ENCODE data around the gene ATP7A. TPM values are rescaled to one million over a fixed set of nuclear protein-coding genes. Genes with fewer than 3 reads are reported as not detected.

The ATP7A gene
- total RNA-seq, 1 experiment from 2014 or later = 6.3 TPM

GRCh38 chrX:77979870-77980269, 69.4 kb downstream of the ATP7A start:
- ChIA-PET POLR2A (no interaction called here), RAD21 (ENCODE audit: low non-redundant PET in 1 of 2, low total read pairs in 2 of 2, uncharacterized antibody in 2 of 2, unreplicated experiment in 2 of 2) (no interaction called here), CTCF (no interaction called here)
- H4K20me1 ChIP-seq (ENCODE audit: insufficient read depth) = no peaks in the 10 kb centered on the region
- no peak overlapping the region for H3K9ac ChIP-seq (ENCODE audit: low read length)
- H3K4me1 ChIP-seq (ENCODE audit: control insufficient read depth in 1 of 2, insufficient read depth in 2 of 2, low read length in 2 of 2) = no peaks in the 10 kb centered on the region
- intact Hi-C loops (cut with micrococcal nuclease) = no loop called here
- no TSS peak for BruUV-seq (replicated peaks)
- H3K27ac ChIP-seq (ENCODE audit: low read depth, low read length) = no peak overlapping the region
- ATAC-seq (no peak), DNase-seq (ENCODE audit: low read depth, low spot score) (no peak)
- TF ChIP-seq, protein P1, sequence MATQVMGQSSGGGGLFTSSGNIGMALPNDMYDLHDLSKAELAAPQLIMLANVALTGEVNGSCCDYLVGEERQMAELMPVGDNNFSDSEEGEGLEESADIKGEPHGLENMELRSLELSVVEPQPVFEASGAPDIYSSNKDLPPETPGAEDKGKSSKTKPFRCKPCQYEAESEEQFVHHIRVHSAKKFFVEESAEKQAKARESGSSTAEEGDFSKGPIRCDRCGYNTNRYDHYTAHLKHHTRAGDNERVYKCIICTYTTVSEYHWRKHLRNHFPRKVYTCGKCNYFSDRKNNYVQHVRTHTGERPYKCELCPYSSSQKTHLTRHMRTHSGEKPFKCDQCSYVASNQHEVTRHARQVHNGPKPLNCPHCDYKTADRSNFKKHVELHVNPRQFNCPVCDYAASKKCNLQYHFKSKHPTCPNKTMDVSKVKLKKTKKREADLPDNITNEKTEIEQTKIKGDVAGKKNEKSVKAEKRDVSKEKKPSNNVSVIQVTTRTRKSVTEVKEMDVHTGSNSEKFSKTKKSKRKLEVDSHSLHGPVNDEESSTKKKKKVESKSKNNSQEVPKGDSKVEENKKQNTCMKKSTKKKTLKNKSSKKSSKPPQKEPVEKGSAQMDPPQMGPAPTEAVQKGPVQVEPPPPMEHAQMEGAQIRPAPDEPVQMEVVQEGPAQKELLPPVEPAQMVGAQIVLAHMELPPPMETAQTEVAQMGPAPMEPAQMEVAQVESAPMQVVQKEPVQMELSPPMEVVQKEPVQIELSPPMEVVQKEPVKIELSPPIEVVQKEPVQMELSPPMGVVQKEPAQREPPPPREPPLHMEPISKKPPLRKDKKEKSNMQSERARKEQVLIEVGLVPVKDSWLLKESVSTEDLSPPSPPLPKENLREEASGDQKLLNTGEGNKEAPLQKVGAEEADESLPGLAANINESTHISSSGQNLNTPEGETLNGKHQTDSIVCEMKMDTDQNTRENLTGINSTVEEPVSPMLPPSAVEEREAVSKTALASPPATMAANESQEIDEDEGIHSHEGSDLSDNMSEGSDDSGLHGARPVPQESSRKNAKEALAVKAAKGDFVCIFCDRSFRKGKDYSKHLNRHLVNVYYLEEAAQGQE (IDR thresholded peaks at IDR 0.05; ENCODE audit: low read depth) = no peak
- TF ChIP-seq ATF3 (IDR thresholded peaks at IDR 0.05) (no peak), FOSL1 (IDR thresholded peaks at IDR 0.05; ENCODE audit: low read depth) (no peak), SP1 (IDR thresholded peaks at IDR 0.05; ENCODE audit: low read depth) (no peak)
- no peaks in the 10 kb centered on the region for H3K9me3 ChIP-seq (ENCODE audit: control insufficient read depth in 1 of 2, insufficient read depth in 1 of 2, low read depth in 1 of 2, low read length in 2 of 2)
- H3K36me3 ChIP-seq (ENCODE audit: control insufficient read depth in 1 of 2, insufficient read depth in 2 of 2, low read length in 2 of 2) = no peaks in the 10 kb centered on the region
- no peak overlapping the region for H3K4me2 ChIP-seq (ENCODE audit: low read length)
- H3K9me2 ChIP-seq (ENCODE audit: insufficient read depth) = no peaks in the 10 kb centered on the region
- H2AFZ ChIP-seq (ENCODE audit: low read depth, low read length, poor library complexity, severe bottlenecking) = no peak overlapping the region
- no peak overlapping the region for H3K4me3 ChIP-seq (replicated peaks in 1 of 2; ENCODE audit: low read depth in 1 of 2, low read length in 2 of 2)
- H3K27me3 ChIP-seq (ENCODE audit: insufficient read depth, low read length) = no peaks in the 10 kb centered on the region
- H3K79me2 ChIP-seq (ENCODE audit: insufficient read depth, low read length) = no peaks in the 10 kb centered on the region

DNA sequence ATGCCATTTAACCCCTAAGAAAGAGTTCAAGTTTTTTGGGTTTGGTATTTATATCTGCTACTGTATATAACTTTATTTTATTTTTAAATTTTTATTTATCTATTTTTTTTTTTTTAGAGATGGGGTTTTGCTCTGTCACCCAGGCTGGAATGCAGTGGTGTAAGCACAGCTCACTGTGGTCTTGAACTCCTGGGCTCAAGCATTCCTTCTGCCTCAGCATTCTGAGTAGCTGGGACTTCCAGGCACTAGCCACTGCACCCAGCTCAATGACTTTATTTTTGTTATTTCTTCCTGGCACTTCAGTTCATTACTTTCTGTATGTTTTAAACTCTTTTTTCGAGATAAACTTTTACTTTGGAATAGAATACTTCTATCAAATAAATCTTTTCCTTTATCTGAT, 101.4 kb downstream of the ATP7A start:
- POLR2A ChIA-PET = interaction anchor here (0.6 kb wide), 1 partner anchor 53 kb away, joined by 3 read pairs; no protein-coding TSS in a partner anchor
- Histone ChIP-seq H3K4me2 (ENCODE audit: low read length) (no peak overlapping the region), H3K27ac (ENCODE audit: low read depth, low read length) (no peak overlapping the region), H3K4me1 (ENCODE audit: control insufficient read depth in 1 of 2, insufficient read depth in 2 of 2, low read length in 2 of 2) (no peaks in the 10 kb centered on the region), H2AFZ (ENCODE audit: low read depth, low read length, poor library complexity, severe bottlenecking) (no peak overlapping the region), H3K4me3 (replicated peaks in 1 of 2; ENCODE audit: low read depth in 1 of 2, low read length in 2 of 2) (no peak overlapping the region), H3K79me2 (ENCODE audit: insufficient read depth, low read length) (no peaks in the 10 kb centered on the region), H3K9ac (ENCODE audit: low read length) (no peak overlapping the region), H4K20me1 (ENCODE audit: insufficient read depth) (no peaks in the 10 kb centered on the region), H3K27me3 (ENCODE audit: insufficient read depth, low read length) (no peaks in the 10 kb centered on the region), H3K9me2 (ENCODE audit: insufficient read depth) (no peaks in the 10 kb centered on the region), H3K9me3 (ENCODE audit: control insufficient read depth in 1 of 2, insufficient read depth in 1 of 2, low read depth in 1 of 2, low read length in 2 of 2) (no peaks in the 10 kb centered on the region), H3K36me3 (ENCODE audit: control insufficient read depth in 1 of 2, insufficient read depth in 2 of 2, low read length in 2 of 2) (no peaks in the 10 kb centered on the region)
- BruUV-seq (replicated peaks) = no TSS peak
- intact Hi-C loops (cut with micrococcal nuclease) = no loop called here
- RAD21 ChIA-PET (ENCODE audit: low non-redundant PET in 1 of 2, low total read pairs in 2 of 2, uncharacterized antibody in 2 of 2, unreplicated experiment in 2 of 2) = no interaction called here
- CTCF ChIA-PET = no interaction called here
- DNase-seq (ENCODE audit: low read depth, low spot score) (no peak), ATAC-seq (no peak)
- TF ChIP-seq SP1 (IDR thresholded peaks at IDR 0.05; ENCODE audit: low read depth) = no peak
- TF ChIP-seq, protein P1 (IDR thresholded peaks at IDR 0.05; ENCODE audit: low read depth) = no peak
- no peak for TF ChIP-seq ZBTB33 (IDR thresholded peaks at IDR 0.05; ENCODE audit: extremely low read depth, insufficient replicate concordance, low read length)
- TF ChIP-seq, protein P2, sequence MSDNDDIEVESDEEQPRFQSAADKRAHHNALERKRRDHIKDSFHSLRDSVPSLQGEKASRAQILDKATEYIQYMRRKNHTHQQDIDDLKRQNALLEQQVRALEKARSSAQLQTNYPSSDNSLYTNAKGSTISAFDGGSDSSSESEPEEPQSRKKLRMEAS (IDR thresholded peaks at IDR 0.05) = no peak
- no peak for TF ChIP-seq RAD21 (IDR thresholded peaks at IDR 0.05; ENCODE audit: low read depth)
- TF ChIP-seq FOSL1 (IDR thresholded peaks at IDR 0.05; ENCODE audit: low read depth) = no peak
- no peak for TF ChIP-seq EGR1 (IDR thresholded peaks at IDR 0.05; ENCODE audit: low read depth)
